ENCODE measurements around the gene DCLRE1B.
A peak's percentile ranks its signal among the peaks of the same experiment; 100 is the strongest.

The DCLRE1B gene

GRCh38 chr1:113904674-113905434 is at the start of gene DCLRE1B, which contains the start of gene AP4B1:
Gene DCLRE1B (plus strand): TSS chr1:113905326. CDS start chr1:113905587, 261 bp downstream.
Gene AP4B1 (minus strand): TSS chr1:113904799. CDS start chr1:113904717, 82 bp downstream.
- peak; percentile 100 for DNase-seq

- DNase-seq: no peak
Observed at GRCh38 chr1:113855630-113856400, 49.3 kb upstream of the DCLRE1B start.

GRCh38 chr1:113856401-113856790 is 48.7 kb upstream of the DCLRE1B start:
- no peak for DNase-seq

- no peak for DNase-seq
Observed at GRCh38 chr1:113857776-113858175, 47.4 kb upstream of the DCLRE1B start.

GRCh38 chr1:113858418-113858817 is 46.7 kb upstream of the DCLRE1B start:
- no peak for DNase-seq

- DNase-seq: no peak
Observed at GRCh38 chr1:113858982-113859381, 46.1 kb upstream of the DCLRE1B start.

- no peak for DNase-seq
Observed at GRCh38 chr1:113859478-113860175, 45.5 kb upstream of the DCLRE1B start.

- peak; percentile 83 for DNase-seq
Observed at GRCh38 chr1:113860891-113861290, 44.2 kb upstream of the DCLRE1B start.

- no peak for DNase-seq
Observed at GRCh38 chr1:113861641-113862040, 43.5 kb upstream of the DCLRE1B start.

GRCh38 chr1:113868387-113869083 is 36.6 kb upstream of the DCLRE1B start:
- DNase-seq: peak; percentile 46

GRCh38 chr1:113870778-113871177 is 34.3 kb upstream of the DCLRE1B start:
- no peak for DNase-seq

GRCh38 chr1:113871597-113872113 is 33.5 kb upstream of the DCLRE1B start, which contains the start of gene PTPN22:
Gene PTPN22 (minus strand): TSS chr1:113871712.
- DNase-seq: peak; percentile 79

- DNase-seq: no peak
Observed at GRCh38 chr1:113872219-113872935, 32.7 kb upstream of the DCLRE1B start.

GRCh38 chr1:113874012-113874879 is 30.9 kb upstream of the DCLRE1B start:
- peak; percentile 15 for DNase-seq

- DNase-seq: no peak
Observed at GRCh38 chr1:113875714-113876113, 29.4 kb upstream of the DCLRE1B start.

- no peak for DNase-seq
Observed at GRCh38 chr1:113876176-113876575, 28.9 kb upstream of the DCLRE1B start.

- no peak for DNase-seq
Observed at GRCh38 chr1:113879739-113880038, 25.4 kb upstream of the DCLRE1B start.

- no peak for DNase-seq
Observed at GRCh38 chr1:113881661-113882060, 23.5 kb upstream of the DCLRE1B start.

GRCh38 chr1:113886417-113887401 is 18.4 kb upstream of the DCLRE1B start:
- no peak for DNase-seq
